HG02623 (cell line): ENCODE data around the gene MARCHF10.
A peak's percentile ranks its signal among the peaks of the same experiment; 100 is the strongest.

ENCODE experiments used
- ATAC-seq: cut with Tn5 transposase; IDR thresholded peaks from one replicate; pipeline ENCODE4 v1.9.1; 2021; ENCODE audit warnings: moderate library complexity; ENCODE audit not compliant: unreplicated experiment

MARCHF10 gene

DNA sequence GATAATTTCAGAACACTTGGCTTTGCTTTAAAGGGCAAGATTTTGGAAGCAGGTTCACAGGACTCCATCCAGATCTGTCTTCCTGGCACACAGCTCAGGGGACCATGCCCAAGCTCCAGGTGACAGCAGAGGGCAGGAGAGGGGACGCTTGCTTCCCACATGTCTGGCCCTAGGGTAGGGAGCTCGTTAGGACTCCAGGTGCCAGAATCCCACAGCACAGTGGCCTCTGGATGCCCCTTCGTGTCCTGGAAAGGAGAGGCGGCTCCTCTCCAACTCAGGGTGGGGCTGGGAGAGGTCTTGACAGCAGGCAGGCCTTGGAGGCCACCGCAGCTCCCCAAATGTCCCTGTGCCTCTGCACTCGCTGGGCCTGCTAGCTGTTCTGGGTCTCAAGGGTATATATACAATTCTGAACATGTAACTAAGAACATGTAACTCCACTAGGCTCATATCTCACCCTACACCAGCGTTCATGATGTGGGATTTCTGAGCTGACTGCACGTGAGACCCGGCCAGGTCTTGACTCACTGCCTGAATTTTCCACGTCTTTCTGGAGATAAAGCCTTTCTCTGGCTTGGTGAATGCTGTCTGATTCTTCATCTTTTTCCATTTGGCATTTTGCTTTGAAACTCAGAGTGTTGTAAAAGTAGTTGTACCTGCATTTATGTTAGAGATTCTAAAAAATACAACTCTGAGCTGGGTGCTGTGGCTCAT lies 52.8 kb downstream of the MARCHF10 start:
- no peak for ATAC-seq

DNA sequence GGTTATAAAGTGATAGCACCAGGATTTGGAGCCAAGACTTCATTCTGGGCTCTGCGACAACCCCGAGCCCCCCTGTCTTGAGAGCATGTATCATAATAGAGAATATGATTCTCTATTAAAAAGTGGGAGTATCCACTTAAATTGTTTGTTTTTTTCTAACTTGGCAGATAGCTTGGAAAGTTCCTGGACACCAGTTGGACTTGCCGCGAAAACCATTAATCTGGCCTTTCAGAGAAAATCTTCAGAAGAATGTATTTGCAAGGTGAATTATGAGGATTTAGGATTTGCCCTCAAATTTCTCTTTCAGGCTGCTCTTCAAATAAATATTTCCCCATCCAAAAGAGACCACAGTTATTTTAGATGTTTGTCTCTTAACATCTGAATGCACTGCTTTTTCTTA lies 53.5 kb downstream of the MARCHF10 start:
- no peak for ATAC-seq

DNA sequence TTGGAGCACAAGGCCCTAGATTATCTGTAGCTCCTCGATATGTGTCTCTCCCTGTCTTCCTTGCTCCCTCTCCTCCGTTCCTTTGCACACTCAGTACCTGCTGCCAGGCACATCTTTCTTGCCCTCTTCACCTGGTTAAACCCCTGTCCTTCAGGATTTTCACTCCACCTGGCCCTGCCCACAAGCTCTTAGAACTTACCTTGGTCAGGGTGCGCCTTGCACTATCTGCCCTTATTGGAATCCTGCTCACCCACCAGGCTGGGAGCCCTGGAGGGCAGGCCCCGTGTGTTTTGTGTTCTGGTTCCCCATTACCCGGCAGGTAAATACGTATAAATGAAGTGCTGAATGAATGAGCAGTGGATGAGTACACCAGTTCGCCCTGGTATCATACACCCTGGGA lies 54.6 kb downstream of the MARCHF10 start:
- ATAC-seq: no peak

DNA sequence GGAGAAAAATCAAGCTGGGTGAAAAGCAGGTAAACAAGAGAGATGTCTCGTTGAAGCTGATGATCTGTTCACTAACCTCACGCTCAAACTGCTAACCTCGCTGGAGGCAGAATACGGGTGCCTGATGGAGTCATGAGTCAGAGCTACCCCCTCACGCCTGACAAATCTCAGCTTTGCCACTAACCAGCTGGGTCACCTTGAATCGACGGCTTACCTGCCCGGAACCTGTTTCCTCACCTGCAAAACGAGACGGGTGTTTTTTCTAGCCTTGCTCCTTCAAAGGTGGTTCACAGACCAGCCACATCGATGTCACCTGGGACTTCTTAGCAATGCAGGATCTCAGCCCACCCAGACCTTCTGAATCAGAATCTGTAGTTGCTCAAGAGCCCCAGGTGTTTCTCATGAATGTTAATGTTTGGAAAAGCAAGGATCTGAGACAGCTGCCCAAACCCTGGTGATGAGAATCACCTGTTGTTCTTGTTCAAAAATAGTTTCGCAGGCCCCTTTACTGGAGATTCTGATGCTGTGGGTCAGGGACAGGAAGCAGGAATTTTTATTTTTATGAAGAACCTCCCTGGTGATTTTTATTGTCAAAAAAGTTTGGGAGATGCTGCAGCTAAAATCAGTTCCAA lies 56.9 kb downstream of the MARCHF10 start:
- no peak for ATAC-seq

DNA sequence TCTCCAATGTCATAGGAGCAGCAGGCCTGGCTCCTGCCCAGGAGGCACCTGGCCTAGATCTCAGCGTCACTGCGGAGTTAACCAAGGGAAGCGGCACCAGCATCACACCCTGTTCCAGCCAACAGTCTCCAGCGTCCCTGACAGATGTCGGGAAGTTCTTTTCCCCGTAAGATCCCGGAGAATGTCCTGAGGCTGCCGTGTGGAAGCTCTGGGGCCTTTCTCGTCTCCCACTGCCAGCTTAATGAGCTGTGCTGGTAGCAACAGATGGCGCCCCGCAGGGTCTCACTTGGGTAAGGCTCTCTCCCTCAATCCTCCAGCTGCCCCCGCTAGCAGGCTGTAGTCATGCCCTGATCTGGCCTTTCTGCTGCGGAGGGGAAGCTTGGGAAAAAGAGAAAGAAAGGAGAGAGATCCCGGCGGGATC lies 57.5 kb downstream of the MARCHF10 start:
- ATAC-seq: no peak

DNA sequence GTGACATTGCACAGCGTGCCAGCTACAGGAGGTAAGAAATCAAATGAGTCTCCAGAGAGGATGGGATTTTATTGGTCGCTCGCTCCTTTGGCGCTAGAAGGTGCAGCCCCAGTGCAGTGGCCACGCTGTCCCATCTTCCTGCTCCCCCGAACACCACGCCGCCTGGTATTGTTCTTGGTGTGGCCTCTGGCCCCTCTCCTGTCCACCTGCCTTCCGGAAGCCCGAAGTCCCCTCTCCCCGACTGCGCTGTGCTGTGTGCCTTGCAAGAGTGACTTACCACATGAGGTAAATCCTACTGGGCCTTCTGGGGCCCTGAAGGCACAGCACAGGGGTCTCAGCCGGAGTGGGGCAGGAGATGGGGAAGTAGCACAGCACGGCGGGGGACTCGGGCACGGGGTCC lies 58.2 kb downstream of the MARCHF10 start:
- ATAC-seq: no peak

DNA sequence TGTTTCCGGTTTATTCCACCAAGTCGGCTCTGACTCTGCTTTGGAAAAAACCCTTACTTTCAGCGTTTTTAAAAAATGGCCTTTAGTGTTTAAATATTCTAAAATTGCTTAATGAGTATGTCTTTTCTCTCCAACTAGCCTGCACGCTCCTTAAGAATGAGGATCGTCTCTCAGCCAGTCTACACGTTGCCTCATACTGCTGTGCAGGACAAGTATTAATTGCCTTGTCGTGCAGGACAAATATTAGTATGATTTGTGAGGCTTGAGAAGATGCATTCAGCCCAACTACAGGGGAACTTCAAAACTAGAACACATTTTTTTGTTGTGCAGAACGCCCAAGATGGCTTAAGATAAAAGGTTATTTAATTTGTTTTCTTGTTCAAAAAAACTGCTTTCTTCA lies 61.2 kb downstream of the MARCHF10 start:
- no peak for ATAC-seq

DNA sequence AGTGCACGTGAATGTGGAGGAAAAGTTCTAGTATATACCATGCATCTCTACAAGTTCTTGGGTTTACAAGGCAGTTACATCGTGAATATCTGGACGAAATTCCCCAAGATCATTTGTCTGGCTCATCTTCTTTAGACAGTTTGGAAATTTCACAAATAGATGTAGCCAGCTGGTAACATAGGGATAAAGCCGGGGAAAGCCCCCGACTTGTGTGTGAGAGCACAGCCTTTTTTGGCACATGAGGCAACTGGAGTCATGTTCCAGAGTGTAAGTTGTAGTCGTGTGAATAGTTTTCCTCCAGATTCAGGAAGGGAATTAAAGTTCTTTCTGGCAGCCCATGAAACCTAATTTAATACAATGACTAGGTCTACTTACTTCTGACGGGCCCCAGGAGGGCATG lies 62.3 kb downstream of the MARCHF10 start:
- ATAC-seq: no peak

DNA sequence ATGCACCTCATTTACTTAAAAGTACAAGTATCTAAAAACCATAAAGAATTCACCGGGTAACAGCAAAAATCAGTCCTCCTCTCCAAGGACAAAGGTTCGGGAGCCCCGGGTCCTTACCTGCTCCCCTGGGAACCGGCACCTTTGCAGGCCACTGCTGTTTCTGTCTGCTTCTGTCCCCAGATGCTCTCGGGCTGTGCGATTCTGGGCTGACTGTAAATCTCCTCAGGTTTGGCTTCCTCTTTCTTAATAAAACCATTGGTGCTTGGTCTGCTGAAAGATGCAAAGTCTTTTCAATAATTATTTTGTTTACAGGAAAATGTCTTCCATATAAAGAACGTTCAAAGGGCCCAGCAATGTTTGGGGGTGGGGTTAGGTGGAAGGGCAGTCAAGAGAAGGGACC lies 63.9 kb downstream of the MARCHF10 start:
- ATAC-seq: no peak

DNA sequence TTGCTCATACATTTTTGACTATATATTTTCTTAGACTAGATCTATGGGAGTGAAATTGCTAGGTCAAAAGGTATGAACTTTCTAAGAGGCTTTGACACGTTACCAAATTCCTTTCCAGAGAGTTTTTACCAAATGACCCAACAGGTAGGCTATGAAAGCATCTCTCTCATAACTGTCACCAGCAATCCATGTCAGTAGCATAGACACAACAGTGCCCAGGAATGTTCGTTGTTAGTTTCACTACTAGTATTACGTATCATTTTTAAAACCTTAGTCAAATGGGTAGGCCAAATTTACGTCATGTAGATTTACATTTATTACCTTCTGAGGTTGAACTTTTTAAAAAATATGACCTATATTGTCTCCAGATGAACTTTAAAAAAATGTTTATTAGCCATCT lies 66.8 kb downstream of the MARCHF10 start:
- ATAC-seq: peak; percentile 63

DNA sequence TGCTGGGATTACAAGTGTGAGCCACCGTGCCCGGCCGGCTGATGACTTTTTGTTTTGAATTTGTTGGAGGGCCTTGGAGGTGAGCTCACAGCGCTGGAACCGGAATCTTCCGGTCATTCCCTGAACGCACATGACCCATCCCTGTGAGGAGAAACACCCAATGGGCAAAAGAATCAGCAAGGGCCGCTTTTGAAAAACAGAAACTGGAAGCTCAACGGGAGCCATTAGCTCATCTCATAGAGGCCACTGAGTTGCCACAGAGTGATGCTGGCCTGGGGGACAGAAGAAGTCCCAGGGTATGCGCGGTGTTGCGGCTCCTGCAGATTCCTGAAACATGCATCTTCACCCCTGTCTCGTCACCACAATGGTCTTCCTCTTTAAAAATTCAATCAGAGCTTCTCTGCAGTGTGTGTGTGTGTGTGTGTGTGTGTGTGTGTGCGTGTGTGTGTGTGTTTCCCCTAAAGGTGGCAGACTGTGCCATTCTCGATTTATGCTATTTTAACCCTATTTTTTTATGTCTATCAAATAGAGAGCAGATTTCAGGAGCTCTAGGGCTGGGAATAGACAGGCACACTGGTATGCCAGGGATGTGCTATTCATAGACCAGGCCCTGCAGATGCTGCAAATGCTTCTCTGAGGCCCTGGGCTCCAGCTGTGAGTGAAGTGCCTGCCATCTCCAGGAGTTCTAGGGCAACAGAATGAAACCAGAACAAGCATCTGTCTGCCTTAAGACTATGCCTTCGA lies 68.3 kb downstream of the MARCHF10 start:
- ATAC-seq: no peak

DNA sequence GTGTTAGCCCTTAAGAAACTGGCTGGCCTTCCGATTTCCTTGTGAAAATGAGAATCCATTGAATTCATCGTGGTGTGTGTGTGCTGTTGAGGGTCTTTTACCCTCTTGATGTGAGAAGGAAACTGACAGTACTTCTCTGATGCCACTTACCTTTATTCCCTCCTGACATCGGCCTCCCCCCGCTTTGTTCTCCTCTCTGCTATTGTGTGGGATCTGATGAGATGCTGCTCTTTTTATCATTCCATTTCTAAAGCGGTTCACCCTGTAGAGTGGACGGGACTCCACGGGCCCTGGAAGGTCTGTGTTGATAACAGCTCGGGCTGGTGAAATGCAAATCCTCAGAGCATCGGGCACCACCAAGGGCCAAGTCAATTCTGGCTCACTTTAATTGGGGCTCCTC lies 69.8 kb downstream of the MARCHF10 start:
- ATAC-seq: no peak

DNA sequence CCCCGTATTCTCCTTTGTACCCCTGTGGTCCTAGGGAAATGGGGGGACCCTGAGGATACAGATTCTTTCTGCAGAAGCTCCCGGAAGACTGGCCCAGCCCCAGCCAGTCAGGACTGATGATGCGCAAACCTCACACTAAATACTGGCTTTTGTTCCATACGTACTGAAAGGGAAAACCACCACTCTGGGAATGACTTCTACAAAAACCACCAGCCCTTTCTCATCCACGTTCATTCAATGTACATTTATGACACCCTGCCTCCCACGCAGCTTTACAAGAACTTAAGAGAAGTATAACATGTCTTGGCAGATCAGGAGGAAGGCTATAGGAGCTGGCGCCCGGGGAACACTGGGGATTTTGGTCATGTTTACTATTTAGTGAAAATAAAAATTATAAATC lies 70.6 kb downstream of the MARCHF10 start:
- ATAC-seq: no peak

DNA sequence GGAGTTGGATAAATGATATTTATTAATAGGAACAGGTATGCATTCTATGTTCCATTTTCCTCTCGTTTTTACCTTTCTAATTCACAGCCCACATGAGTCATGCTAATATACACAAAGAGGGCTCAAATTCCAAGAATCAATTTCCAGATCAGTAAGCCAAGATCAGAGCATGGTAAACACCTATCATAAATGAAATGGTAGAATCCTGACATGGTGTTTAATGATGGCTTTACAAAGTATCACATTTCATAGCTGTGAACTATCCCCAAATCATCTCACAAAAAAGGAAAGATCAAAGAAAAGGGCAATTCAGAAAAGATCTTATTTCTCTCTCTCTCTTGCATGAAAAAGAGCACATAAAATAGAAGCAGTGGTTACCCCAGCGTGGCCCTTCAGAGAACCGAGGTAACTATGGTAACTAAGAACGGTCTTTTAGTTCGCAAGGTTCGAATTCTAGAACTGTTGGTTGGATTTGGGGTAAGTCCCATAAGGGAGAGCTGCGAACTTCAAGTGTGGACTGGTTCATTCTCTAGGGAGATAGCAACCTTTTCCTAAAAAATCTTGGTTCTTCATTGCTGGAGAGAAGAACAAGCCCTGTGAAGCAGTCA lies 73.0 kb downstream of the MARCHF10 start:
- no peak for ATAC-seq

DNA sequence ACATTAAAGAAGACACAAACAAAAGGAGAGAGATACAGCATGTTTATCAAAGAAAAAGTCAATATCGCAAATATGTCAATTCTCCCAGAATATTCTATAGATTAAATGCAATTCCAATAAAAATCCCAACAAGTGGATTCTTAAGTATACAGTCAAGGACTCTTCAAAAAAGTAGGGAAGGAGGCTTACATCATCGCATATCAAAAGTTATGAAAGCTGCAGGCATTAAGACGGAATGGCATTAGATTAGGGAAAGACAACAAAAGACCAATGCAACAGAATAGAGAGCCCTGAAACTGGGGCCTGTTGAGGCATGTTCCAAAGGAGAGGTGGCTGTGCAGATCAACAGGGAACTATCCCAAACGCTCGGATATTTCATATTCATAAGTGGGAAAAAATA lies 76.0 kb downstream of the MARCHF10 start:
- ATAC-seq: no peak

DNA sequence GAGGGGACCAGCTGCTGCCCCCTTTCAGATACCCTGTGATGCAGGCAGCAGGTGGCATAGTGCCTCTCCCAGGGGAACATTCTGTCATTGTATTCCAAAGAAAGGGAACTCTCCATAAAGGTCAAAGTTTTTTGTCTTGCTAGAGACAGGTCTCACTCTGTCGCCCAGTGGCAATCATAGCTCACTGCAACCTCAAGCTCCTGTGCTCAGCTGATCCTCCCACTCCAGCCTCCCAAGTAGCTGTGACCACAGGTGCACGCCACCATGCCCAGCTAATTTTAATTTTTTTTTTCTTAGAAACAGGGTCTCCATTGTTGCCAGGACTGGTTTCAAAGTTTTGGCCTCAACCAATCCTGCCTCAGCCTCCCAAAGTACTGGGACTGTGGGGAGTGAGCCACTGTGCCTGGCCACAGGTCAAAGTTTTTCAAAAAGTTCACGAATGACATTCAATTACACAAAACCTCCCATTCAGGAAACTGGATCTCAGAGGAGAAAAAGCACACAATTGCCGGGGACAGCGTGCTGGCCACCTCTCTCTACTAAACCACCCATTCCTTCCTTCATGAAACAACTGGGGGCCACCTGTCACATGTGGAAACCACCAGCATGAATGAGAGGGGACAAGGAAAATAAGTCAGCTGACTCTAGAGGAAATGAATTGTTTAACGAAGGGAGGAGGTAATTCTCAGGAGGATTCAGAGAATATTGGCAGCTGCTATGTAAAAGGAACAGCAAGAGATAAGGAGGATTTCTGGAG lies 80.0 kb downstream of the MARCHF10 start:
- ATAC-seq: no peak

DNA sequence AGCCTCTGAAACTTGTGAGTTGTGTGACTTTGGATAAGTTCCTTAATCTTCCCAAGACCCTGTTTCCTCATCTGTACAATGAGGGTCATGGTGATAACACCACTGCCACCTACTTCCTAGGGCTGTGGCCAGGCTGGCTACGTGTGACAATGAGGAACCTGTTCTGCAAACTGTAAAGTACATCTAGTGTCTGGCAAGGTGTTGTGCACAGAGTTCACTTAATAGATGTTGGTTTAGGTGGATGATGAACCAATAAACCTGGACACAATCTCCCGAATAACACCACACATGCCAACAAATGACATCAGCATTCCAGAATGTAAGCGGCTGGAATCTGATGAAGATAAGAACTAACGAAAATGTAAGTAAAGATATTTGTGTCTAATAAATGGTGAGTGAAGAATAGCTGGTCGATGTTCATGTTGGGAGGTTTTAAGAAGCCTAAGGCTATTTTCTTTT lies 82.3 kb downstream of the MARCHF10 start:
- no peak for ATAC-seq

DNA sequence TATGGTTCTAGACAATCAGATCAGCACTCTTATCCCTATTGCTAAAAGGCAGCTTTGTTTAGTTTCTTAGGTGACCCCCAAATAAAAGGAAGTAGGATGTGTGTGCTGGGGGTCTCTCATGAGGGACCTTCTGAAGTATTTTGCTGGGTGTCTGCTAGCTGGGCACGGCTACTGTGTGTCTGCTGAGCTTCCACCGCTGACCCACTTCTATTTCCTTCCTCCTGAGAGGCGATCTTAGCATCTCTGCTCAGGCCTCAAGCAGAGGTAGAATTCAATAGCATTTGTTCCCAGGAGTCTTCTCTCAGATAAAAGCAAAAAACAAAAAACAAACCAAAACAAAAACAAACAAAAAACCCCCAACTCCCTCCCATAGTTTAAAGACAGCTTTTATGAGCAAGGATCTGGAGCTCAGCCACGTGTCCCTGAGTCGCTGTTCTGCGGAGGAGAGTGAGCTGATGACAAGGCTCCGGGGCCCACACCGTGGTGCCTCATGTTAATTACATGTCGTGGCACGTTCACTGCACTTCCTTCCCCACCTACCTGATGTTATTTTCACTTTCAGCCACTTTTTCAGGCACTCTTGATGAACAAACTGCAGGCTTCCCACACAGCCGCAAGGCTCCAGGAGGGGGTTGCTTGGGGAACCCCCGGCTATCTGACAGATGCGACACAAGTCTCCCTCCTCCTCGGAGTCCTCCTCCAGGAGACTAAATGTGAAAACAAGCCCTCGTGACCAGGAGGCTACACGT lies 83.5 kb downstream of the MARCHF10 start:
- ATAC-seq: peak; percentile 93

DNA sequence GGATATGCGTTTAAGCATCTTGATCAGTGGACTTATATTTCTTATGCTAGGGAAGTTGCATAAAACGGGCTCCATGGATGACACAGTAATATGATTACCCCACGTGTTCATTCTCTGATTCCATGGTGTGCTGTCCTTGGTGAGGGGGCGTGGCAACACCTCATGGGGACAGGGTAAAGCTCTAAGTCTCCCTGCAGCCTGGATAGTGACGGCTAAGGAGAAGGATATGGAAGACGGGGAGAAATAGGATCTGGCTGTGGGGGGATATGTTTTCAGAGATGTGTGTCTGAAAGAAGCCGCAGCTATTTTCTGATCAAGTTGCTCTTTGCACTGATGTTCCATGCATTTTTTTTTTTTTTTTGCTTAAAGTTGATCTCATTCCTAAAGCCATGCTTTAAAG lies 84.3 kb downstream of the MARCHF10 start:
- ATAC-seq: no peak

DNA sequence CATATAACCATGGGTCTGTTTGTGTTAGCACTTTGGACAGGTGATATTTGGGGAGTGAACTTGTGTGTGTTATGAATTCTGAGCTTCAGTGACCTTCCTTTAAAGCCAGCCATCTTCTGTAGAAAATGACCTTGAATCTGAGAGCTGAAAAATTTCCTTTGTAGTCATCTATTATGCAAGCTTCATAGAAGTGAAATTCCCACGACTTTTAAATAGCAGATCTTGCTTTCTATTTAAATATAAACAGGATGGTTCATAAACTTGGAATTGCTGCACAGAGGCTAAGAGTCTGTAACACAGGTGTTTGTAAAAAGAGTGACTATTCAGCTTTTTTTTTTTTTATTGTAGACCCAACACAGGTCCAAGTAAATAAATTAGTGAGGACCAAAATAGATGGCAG lies 85.5 kb downstream of the MARCHF10 start:
- no peak for ATAC-seq
